ENCODE data around the gene NOXA1.
"Not testable (repeated sequence)": the region's sequence is repeated elsewhere in the genome, so short reads cannot be mapped to it uniquely, and the experiment has no call there.

Gene NOXA1

DNA sequence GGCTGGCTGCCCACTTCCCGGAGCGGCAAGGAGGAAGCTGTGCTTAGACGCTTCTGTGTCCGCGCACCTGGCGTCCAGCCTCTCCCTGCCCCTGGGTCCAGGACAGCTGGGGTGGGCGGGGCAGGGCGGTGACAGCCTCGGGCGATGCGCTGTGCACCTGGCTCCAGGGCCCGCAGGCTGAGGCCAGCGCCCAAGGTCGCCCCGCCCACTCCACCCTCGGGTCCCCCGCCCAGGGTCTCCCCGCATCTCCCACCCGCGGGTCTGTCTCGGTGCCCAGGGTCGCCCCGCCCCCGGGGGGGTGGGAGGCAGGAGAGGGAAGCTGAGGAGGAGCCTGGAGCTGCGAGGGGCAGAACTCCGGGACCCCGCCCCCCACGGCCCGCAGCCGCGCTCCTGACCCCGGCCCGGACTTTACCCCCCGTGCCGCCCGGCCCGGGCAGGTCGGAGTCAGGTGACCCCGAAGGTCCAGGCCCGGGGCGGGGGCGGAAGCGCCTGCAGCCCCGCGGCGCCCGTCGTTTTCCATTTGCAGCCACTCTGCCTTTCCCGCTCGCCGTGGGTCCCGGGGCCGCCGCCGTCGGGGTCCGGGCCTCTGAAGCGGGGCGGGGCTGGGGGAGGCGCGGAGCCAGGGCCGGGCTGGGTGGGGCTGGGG, 18.2 kb downstream of the NOXA1 start, which contains the start of gene ENTPD8:
Gene ENTPD8 (minus strand): TSS at position 69 of the 646 bp plus-strand sequence. CDS start 3,072 bp downstream, outside the sequence.
- no peak for DNase-seq

GRCh38 chr9:137441935-137442321, 18.7 kb downstream of the NOXA1 start:
- DNase-seq = no peak

DNA sequence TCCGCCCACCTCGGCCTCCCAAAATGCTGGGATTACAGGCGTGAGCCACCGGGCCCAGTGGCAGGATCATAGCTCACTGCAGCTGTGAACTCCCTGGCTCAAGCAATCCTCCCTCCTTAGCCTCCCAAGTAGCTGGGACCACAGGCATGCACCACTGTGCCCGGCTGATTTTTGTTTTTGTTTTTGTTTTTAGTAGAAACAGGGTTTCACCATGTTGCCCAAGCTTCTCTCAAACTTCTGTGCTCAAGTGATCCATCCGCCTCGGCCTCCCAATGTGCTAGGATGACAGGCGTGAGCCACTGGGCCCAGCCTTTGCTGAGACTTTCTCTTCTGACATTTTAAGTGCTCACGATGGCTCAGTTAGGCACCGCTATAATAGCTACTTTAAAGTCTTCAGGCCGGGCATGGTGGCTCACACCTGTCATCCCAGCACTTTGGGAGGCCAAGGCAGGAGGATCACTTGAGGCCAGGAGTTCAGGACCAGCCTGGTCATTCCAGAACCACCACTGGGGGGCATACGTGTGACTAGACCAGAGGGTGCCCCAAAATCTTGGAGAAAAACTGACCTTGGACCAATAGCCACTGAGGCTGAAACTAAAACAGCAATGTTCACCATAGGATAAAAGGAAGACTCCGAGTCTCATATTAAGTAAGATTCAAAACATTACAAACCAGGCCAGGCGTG, 21.1 kb downstream of the NOXA1 start:
- no peak for DNase-seq

- DNase-seq = peak; percentile 16 to 47
Measured at GRCh38 chr9:137445275-137445807, 22.1 kb downstream of the NOXA1 start.

GRCh38 chr9:137445930-137446431, 22.8 kb downstream of the NOXA1 start:
- no peak for DNase-seq

DNA sequence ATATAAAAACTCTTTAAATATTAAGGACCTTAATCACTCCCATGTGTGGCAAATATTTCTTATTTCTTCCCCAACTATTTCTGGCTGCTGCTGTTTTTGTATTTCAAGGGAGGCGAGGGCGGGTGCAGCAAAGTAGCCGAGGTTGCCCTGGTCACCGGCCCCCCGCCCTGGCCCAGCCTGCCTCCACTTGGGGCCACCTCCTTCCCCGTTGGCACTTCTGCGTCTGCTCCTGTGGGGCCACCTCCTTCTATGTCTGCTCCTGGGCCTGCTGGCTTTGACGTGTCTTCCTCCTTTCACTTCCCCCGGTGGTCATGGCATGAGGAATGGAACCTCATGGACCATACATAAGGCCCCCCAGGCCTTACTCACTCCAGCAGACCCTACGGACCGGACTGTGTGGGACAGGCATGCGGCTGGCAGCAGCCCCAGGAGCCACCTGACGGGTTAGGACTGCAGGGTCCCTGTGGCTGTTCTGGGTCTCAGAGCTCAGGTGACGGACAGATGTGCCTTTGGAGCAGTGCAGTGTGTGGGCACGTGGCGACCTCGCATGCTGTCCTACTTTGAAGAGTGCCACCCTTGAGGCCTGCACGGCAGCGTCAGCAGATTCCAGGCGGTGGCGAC, 23.8 kb downstream of the NOXA1 start:
- DNase-seq = no peak

DNA sequence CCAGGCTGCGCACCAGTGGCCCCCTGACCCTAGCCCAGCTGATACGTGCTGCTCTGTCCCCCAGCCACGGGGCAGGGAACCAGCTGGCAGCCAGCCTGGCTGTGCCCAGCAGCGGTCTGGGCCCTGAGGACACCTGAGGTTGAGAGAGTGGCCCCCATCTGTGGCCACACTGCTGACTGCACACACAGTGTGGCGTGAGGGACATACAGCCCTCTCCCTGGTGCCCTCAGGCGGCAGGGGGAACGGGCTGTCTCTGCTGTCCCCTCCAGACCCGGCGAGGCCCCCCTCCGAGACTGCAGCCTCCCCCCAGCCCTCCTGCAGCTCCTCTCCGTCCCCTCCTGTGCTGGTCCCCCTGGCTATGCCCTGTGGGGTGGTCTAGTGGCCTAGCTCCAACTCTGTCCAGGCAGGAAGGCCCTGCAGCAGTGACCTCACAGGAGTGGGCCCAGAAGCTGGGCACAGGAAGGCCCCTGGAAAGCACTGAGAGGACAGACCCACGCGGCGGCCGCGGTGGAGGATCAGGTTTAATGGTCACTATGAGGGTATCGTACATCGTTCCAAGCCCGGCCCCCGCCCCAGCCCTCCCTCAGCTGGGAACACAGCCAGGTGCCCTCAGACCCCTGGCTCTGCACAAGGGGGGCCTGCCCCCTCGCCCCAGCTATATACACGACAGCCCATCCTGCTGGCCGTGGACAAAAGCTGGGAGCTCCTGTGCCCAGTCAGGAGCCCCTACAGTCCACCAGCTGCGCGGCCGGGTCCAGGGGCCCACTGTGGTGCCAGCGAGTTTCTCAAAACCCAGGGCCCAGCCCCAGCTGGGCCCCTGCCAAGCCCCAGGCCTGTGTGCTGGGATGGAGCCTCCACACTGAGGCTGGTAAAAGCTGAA, 24.8 kb downstream of the NOXA1 start:
- no peak for DNase-seq

- no peak for DNase-seq
Measured at GRCh38 chr9:137448602-137448962, 25.4 kb downstream of the NOXA1 start.

DNA sequence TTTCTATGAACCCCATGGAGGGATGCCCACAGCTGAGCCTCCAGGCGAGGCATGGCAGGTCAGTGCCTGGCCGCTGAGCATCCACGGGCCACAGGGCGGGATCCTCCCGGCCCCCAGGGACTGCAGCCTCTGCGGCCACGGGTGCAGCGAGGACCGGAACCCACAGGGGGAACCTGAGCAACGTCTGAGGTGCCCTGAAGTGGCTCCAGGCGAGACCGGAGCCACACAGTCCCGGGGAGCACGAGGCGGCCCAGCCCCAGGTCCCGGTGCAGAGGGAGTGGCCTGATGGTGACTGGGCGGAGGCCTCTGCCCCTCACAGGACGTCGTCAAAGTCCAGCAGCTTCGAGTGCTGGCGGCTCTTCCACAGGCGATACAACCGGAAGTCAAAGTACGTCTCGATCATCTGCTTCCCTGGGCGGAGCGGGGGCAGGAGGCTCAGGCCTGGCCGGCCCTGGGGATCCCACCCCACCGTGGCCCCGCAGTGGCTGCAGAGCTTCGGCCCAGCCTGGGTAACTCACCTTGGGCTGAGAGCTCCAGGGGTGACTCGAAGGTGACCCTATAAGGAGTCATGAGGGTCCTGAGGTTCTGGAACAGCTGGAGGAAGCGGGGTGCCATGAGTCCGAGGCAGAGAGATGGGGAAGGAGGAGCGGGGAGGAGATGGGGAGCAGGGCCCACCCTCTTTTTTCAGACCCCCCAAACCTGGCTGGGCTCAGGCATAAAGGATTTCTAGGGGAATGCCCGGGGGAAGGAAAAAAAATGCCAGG, 26.1 kb downstream of the NOXA1 start:
- no peak for DNase-seq

- DNase-seq = no peak
Measured at GRCh38 chr9:137449931-137450538, 26.8 kb downstream of the NOXA1 start.

GRCh38 chr9:137450539-137451222, 27.5 kb downstream of the NOXA1 start:
- DNase-seq = not testable (repeated sequence)

- not testable (repeated sequence) for DNase-seq
Measured at GRCh38 chr9:137451264-137452005, 28.2 kb downstream of the NOXA1 start.

DNA sequence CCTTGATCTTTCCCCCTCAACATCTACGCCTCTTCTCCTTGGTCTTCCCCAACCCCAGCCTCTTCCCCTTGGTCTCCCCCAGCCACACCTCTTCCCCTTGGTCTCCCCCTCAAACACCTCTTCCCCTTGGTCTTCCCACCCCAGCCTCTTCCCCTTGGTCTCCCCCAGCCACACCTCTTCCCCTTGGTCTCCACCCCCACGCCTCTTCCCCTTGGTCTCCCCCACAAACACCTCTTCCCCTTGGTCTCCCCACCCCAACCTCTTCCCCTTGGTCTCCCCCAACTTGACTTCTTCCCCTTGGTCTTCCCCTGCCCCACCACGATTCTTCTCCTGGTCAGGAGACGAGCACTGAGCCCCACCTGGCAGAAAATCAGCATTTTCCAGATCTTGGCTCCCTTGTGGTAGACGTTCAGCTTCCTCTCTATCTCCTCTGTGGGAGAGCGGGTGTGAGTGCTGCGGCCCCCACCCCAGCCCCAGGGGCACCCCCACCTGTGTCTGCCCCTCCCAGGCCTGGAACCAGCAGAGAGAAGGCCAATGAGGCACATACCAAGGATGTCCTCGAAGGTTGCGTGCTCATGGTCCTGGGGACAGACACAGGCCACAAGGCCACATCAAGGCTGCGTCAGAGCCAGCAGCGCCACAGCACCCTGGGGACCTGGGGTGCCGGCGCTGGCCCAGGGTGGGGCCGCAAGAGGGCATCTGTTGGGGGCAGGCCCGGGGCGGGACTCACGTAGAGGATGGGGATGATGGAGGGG, 29.0 kb downstream of the NOXA1 start:
- no peak for DNase-seq

DNA sequence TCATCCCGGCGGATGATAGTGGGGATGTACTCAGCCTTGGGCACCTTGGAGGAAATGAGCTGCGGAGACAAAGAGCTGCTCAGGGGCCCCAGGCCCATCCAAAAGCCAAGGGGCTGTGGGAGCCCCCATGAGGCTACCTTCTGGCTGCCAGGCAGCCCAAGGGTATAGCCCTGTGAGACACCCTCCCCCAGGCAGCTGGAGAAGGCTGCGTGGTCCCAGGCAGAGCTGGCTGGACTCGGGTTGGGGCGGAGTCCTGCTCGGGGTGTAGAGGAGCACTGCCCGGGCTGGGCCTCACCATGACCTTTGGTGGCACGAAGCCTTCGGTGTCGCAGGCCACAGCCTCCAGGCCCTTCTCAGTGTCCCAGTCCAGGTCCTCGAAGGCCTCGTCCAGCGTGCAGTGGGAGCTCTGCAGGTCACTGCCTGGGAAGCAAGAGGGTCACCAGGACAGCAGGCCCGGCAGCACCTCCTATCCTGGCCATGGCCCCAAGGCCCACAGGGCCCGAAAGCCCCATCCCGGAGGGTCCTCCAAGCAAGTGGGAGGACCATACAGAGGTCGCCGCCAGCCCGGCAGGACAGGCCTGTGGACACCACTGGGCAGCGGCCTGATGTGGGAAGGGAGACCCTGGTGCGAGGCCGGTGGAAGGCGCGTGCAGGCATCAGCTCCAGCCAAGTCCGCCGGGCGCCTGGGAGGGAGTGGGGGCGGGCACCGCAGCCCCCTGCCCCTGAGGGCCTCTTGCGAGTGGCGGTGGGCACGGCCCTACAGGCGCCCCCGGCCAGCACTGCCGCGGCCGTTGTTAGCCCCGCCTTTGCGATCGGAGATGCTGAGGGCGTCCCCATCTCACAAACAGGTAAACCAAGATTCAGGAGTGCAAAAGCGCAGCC, 29.8 kb downstream of the NOXA1 start:
- no peak for DNase-seq

DNA sequence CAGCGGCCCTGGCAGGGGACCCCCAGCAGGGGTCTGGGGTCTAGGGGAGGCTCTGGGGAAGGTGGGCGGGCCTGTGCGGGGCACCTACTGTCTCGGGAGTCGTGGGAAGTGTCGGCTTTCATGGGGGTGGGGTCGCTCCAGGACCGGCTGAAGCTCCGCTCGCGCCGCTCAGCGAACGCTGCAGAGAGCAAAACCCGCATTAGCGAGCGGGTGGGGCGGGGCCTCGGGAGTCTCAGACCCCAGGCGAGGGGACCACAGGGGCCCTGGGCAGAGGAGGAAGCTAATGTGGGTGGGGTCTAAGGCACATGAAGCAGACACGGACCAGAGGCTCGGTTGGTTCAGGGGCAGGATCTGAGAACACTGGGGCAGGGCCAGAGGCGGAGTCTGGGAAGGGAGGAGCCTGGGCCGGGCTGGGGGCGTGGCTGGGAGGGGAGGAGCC, 30.5 kb downstream of the NOXA1 start:
- no peak for DNase-seq

DNA sequence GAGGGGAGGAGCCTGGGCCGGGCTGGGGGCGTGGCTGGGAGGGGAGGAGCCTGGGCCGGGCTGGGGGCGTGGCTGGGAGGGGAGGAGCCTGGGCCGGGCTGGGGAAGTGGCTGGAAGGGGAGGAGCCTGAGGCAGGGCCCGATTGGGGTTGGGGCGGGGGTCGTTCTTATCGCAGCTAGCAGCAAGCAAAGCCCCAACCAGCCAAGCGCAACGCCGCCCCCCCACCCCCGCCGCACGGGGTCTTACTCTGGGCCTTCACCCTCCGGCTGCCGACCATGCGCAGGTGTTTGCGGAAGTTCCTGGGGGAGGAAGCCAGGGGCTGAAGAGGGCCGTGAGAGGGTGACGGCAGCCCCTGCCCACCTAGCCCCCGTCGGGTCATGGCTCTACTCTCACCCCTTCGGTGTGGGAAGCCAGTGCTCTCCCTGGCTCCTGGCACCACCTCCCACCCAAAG, 31.0 kb downstream of the NOXA1 start:
- no peak for DNase-seq

DNA sequence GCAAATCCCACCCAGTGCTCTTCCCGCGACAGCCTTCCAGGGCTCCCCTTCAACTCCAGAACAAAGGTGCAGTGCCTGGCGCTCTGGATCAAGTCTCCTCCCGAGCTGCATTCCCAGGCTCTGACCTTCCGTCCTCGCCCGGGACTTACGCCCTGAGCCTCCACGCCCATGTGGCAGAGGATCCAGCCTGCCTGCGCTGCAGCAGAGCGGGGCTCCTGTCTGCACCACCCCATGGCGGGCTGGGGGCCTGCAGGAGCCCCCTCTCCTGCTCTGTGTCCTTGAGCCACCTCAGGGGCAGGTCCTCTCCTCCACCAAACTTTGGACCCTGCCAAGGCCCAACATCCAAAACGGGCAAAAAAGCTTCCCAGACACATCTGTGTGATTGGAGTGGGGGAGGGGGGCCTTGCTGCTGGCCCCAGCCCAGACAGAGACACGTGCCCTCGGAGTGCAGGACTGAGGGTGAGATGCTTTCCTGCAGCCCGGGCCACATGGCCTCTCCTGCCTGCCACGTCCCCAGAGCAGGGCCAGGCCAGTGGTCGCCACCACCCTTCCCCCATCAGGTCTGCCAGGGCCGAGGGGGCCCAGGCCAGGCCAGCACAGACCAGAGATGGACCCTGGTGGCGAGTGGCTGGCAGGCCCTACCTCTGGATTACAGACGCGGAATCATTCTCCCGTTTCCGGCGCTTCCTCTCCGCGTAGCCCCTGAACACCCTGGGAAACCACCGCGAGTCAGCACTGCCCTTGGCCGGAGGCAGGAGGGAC, 31.6 kb downstream of the NOXA1 start:
- DNase-seq = no peak
